AG10803 (cell line): ENCODE data around the gene NDC80.
"Not testable (repeated sequence)": the region's sequence is repeated elsewhere in the genome, so short reads cannot be mapped to it uniquely, and the experiment has no call there.

Source experiments
- DNase-seq: peaks from one replicate; pipeline ENCODE4 v3.0.0; 2010; ENCODE audit warnings: low read depth
- H3K4me3 ChIP-seq: 2 replicates; pipeline ENCODE4 v1.5.1; 2011; ENCODE audit warnings: mild to moderate bottlenecking, low read length, control low read depth
- CTCF ChIP-seq: conservative IDR thresholded peaks from 2 replicates; pipeline ENCODE4 v1.5.1; 2011; ENCODE audit warnings: mild to moderate bottlenecking, low read length, control low read depth, inconsistent platforms

The NDC80 gene

GRCh38 chr18:2655178-2655953 lies 84.0 kb downstream of the NDC80 start, which contains the start of gene SMCHD1:
Gene SMCHD1 (plus strand): TSS chr18:2655726. CDS start chr18:2656076, 350 bp downstream.
- TF ChIP-seq CTCF, result no peak
- peak; percentile 78 for DNase-seq
- peak within 1 kb of the TSS; percentile 89 for H3K4me3 ChIP-seq

- TF ChIP-seq CTCF, result no peak
- no peak for DNase-seq
- H3K4me3 ChIP-seq, result peak overlapping the region; percentile 89
These were observed 84.5 kb downstream of the NDC80 start for GRCh38 chr18:2655954-2656236.

GRCh38 chr18:2656237-2656980 lies 85.1 kb downstream of the NDC80 start:
- peak overlapping the region; percentile 89 for H3K4me3 ChIP-seq
- peak; percentile 39 for DNase-seq
- no peak for TF ChIP-seq CTCF

- H3K4me3 ChIP-seq, result peak overlapping the region; percentile 89
- TF ChIP-seq CTCF, result no peak
- DNase-seq, result no peak
These were observed 85.7 kb downstream of the NDC80 start for GRCh38 chr18:2656981-2657512.

GRCh38 chr18:2657788-2658458 lies 86.6 kb downstream of the NDC80 start:
- no peak for TF ChIP-seq CTCF
- DNase-seq, result peak; percentile 59
- peak overlapping the region; percentile 89 for H3K4me3 ChIP-seq

GRCh38 chr18:2660849-2661248 lies 89.5 kb downstream of the NDC80 start:
- not testable (repeated sequence) for DNase-seq, H3K4me3 ChIP-seq

GRCh38 chr18:2662288-2662687 lies 90.9 kb downstream of the NDC80 start:
- H3K4me3 ChIP-seq, DNase-seq: not testable (repeated sequence)
